GM21447 (cell line): ENCODE measurements around the gene SLC7A8.

Experiments used
- ATAC-seq: cut with Tn5 transposase; IDR thresholded peaks from one replicate; pipeline ENCODE4 v1.9.1; 2021; ENCODE audit not compliant: unreplicated experiment

SLC7A8 gene

DNA sequence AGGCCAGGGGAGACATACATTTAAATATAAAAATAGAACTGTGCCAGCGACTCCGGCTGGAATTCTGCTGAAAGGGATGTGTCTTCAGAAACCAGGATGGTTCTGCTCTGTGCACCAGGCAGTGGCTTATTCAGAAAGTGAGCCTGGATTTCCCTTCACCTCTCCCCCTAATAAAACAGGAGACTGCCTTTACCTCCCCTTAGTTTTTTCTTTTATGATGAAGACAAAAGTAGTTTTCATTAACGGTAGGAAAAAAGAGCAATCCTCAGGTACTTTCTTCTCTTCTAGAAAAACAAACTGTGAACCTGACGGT lies 346 bp downstream of the SLC7A8 start:
- ATAC-seq, result no peak

GRCh38 chr14:23182372-23183157 lies 895 bp downstream of the SLC7A8 start:
- no peak for ATAC-seq

DNA sequence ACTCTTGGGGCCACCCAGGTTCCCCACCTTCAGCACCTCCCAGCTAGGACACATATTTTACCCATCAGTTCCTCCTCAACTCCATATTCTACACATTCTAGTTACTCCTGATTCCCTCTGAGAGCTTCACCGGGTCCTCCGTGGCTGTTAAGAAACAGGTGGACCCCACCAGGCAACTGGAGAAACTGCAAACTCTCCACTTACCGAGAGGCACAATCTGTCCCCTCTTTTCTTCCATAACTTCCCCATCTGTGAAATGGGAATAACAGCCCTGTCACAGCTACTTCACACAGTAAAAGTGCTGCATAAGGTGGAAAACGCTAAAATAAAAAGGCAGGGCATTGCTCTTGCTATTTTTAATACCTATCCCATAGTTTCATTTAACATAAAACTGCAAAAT lies 1.5 kb downstream of the SLC7A8 start:
- ATAC-seq, result no peak

DNA sequence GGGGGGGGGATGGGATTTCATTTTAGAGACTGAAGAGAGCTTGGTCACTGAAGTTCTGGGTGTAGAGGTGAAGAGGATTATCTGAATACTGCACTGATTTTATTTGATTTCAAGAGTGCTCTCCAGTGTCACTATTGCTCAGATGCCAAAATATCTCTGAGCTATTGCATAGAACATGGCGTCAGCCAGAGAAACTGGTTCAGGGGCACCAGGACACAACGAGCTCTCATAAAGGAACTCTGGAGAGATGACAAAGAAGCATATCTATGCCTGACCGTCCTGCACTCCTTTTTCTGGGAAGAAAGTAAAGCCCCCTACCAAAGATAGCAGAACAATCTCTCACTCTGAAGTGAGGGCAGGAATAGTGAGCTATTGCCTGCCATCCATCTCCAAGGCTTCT lies 2.0 kb downstream of the SLC7A8 start:
- ATAC-seq, result no peak

DNA sequence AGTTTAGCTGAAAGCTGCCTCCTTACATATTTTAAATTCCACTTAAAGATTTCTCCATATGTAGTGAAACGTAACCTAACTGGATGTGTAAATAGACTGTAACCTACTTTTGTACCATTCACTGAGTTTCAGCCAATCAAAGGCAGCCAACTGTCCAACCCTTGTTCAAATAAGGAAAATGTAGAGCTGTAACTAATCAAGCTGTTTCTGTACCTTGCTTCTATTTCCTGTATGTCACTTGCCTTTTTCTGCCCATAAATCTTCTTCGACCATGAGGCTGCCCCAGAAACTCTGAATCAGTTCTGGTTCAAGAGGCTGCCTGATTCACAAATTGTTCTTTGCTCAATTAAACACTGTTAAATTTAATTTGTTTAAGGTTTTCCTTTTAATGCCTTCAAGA lies 6.3 kb downstream of the SLC7A8 start:
- no peak for ATAC-seq

GRCh38 chr14:23175823-23176222 lies 7.6 kb downstream of the SLC7A8 start:
- ATAC-seq, result no peak

- no peak for ATAC-seq
Observed at GRCh38 chr14:23174296-23175184, 8.9 kb downstream of the SLC7A8 start.

DNA sequence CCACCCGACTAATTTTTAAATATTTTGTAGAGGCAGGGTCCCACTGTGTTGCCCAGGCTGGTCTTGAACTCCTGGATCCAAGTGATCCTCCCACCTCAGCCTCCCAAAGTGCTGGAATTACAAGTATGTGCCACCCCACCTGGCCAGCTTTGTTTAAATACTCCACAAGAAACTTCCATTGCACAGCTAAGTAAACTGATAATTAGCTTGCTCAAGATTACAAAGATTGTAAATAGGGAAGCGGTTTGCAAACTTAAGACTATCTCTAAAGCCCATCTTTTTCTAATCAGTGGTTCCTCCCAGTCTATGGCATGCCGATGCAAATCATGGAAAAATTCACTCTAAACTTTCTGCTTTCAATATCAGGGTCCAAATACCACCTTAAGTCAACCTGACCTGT lies 9.7 kb downstream of the SLC7A8 start:
- no peak for ATAC-seq

GRCh38 chr14:23173031-23173430 lies 10.4 kb downstream of the SLC7A8 start:
- no peak for ATAC-seq

- no peak for ATAC-seq
Observed at GRCh38 chr14:23172574-23172973, 10.9 kb downstream of the SLC7A8 start.

DNA sequence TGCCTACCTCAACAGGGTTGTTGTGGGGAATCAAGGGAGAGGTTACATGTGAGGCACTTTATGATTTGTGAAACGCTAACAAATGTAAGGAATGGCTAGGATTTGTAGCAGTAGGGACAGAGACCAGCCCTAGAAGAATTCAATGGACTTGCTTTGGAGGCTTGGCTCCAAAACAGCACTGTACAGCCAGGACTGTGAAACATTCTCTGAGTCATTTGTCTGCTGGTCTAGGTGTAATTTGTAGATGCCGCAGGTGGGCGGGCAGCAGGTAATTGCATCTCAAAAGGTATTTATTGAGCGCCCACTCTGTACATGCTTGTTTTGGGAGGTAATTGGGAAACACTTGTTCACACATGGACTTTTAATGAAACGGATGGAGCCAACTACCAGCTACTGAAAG lies 11.4 kb downstream of the SLC7A8 start:
- no peak for ATAC-seq

- no peak for ATAC-seq
Observed at GRCh38 chr14:23171222-23171975, 12.1 kb downstream of the SLC7A8 start.

GRCh38 chr14:23169622-23170021 lies 13.8 kb downstream of the SLC7A8 start:
- no peak for ATAC-seq

DNA sequence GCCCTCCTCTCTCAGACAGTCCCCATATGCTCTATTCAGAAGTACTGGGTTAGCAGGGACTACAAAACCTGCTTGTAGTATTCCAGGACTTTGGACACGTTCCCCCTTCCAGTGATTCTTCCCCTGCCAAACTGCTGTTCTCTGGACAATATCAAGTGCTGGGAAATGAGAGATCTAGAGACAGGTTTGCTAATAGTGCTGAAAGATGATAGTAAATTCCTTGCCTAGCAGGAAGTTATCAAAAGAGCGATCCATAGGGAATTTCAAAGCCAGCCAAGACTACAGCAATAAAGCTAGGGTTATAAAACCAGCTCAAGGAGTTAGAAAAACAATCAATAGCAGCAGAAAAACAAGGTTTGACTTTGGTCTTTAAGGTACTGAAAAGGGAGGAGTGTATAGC lies 15.2 kb downstream of the SLC7A8 start:
- ATAC-seq, result no peak

DNA sequence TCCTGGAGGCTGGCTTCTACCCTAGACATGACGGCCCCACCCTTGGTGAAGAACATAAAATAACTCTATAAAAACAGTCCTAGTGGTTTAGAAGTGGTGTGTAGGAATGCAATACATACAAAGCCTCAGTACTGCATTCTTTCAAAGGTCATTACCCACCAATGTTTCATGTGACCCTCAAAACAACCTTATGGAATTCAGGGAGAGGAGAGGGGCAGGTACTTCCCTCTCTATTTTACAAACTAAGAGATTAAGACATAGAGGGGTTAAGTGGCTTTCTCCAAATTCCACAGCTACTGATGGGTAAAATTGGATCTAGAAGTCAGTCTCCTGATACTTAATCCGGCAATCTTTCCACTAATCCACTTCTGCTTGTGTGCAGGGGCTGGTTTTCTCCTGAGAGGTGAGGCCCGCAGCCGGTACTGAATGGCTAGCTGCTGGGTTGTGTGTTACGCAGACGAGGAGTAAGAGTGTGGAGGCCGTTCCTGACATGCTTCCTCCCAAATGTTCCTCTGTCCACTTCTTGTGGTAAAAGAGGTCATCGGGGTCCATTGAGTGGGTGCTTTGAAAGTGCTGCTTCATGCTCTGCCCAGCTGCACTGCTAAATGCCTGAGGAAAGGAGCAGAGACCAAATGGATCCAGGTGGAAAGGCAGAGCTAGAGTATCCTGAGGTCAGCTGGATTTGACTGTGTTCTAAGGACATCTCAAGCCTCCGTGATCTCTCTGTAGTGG lies 16.2 kb downstream of the SLC7A8 start:
- no peak for ATAC-seq

DNA sequence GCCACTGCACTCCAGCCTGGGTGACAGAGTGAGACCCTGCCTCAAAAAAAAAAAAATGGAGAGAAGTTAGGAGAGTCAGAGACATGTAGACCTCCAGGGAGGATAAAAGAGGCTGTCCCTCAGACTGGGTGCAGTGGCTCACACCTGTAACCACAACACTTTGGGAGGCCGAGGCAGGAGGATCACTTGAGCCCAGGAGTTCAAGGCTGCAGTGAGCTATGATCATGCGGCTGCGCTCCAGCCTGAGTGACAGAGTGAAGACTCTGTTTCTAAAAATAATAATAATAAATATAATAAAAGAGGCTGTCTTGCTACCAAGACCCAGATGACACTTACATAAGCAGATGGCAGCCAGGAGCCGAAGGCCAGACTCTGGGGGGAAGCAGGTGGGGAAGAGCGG lies 18.5 kb downstream of the SLC7A8 start:
- no peak for ATAC-seq

- ATAC-seq, result no peak
Observed at GRCh38 chr14:23164250-23164649, 19.2 kb downstream of the SLC7A8 start.

GRCh38 chr14:23163830-23164229 lies 19.6 kb downstream of the SLC7A8 start:
- ATAC-seq, result no peak

- ATAC-seq, result no peak
Observed at GRCh38 chr14:23162800-23163199, 20.7 kb downstream of the SLC7A8 start.

GRCh38 chr14:23162005-23162404 lies 21.5 kb downstream of the SLC7A8 start:
- ATAC-seq, result no peak

- no peak for ATAC-seq
Observed at GRCh38 chr14:23160924-23161522, 22.4 kb downstream of the SLC7A8 start.
